Peyer's patch (tissue), 4 donors: ENCODE results near the gene GBX1.
A peak's percentile ranks its signal among the peaks of the same experiment; 100 is the strongest.

Experiments used
- CTCF ChIP-seq, 6 experiments: fragments of 450-650 bp in 4 of 6; fragments of 200-600 bp in 2 of 6; sonication (generic) in 1 of 6; IDR thresholded peaks; one replicate each; pipeline ENCODE4 v1.5.1; 2017 to 2019; ENCODE audit warnings: antibody characterized with exemption in 6 of 6, mild to moderate bottlenecking in 3 of 6, moderate library complexity in 1 of 6
- POLR2A ChIP-seq, 2 donors: fragments of 450-650 bp; IDR thresholded peaks; one replicate each; pipeline ENCODE4 v1.5.1; 2017; ENCODE audit warnings: antibody characterized with exemption in 2 of 2, mild to moderate bottlenecking in 2 of 2, moderate library complexity in 2 of 2

GRCh38 chr7:151115121-151115835 is 52.2 kb downstream of the GBX1 start:
- TF ChIP-seq CTCF (IDR thresholded peaks at IDR 0.05) (peak in 1 of 6 experiments; percentile 4), POLR2A (IDR thresholded peaks at IDR 0.05) (no peak)
